Posterior vena cava (tissue), 2 donors: Measurements from ENCODE around the gene SH3PXD2B. TPM values are rescaled to one million over a fixed set of nuclear protein-coding genes. Genes with fewer than 3 reads are reported as not detected.
A peak's percentile ranks its signal among the peaks of the same experiment; 100 is the strongest.
"Not testable (repeated sequence)": the region's sequence is repeated elsewhere in the genome, so short reads cannot be mapped to it uniquely, and the experiment has no call there.

Experiments
- DNase-seq: peaks from one replicate; pipeline ENCODE4 v3.0.0-alpha.2; 2020; ENCODE audit warnings: low spot score
- intact Hi-C, 2 donors: fragments of 100-400 bp; cut with DNase I; formaldehyde crosslinking; loops; one replicate each; pipeline versions ENCODE4 v1.14.1 to v1.14.2; 2022 to 2023
- total RNA-seq, 2 donors: library from RNA; stranded (reverse); fragmentation: NEBNext Ultra II Directional; extraction: Animal tissue kit (Norgen Biotek cat#: 25700); gene quantifications; one replicate each; pipeline ENCODE4 v1.2.1, GENCODE V29; 2021
- donor health status: DM: yes; HTN: yes; CAD: no.
- donor health status: DM: yes; HTN: yes; CAD: no.

The SH3PXD2B gene
- total RNA-seq, 2 donors from 2014 or later, result 85.2 to 114 TPM

- intact Hi-C loops, result no loop called here
Measured at GRCh38 chr5:172303572-172304335, 150.6 kb downstream of the SH3PXD2B start.

GRCh38 chr5:172303162-172303561, 151.2 kb downstream of the SH3PXD2B start:
- intact Hi-C loops, result no loop called here
- no peak for DNase-seq

More at GRCh38 chr5:172303572-172304335, 150.6 kb downstream of the SH3PXD2B start:
- no peak for DNase-seq

GRCh38 chr5:172302047-172302710, 152.1 kb downstream of the SH3PXD2B start:
- DNase-seq, result no peak
- intact Hi-C loops, result no loop called here

GRCh38 chr5:172299916-172300439, 154.3 kb downstream of the SH3PXD2B start:
- intact Hi-C loops, result no loop called here
- DNase-seq, result no peak

- intact Hi-C loops, result no loop called here
Measured at GRCh38 chr5:172294831-172295230, 159.5 kb downstream of the SH3PXD2B start.

DNA sequence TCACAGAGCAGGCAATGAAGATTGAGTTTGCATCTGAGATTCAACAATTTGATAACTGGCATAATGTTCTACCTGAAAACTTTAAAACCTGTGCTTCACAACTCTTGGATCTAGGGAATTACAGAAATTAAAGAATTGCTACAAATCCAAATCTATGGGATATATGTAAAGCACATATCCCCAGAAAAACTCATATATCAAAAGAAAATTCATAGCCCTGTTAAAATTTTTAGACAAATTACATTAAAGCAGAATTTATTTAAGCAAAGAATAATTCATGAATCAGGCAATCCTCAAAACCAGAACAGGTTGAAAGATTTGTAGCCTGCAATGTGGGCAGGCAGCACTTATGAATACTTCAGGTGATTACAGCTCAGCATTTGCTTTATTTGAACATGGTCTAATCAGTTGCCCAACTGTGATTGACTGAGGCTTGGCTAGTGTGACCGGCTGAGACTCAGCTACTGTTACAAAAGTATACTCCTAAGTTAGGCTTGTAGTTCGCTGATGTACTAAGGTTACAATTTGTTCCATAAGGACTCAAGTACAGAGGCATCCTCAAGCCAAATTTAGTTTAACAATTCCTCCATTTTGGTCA, 160.5 kb downstream of the SH3PXD2B start:
- intact Hi-C loops, result no loop called here
- DNase-seq, result no peak

More at GRCh38 chr5:172294831-172295230, 159.5 kb downstream of the SH3PXD2B start:
- no peak for DNase-seq

GRCh38 chr5:172293054-172293744, 161.1 kb downstream of the SH3PXD2B start:
- DNase-seq, result peak; percentile 83
- intact Hi-C loops, result no loop called here

- intact Hi-C loops, DNase-seq: not testable (repeated sequence)
Measured at GRCh38 chr5:172291837-172292236, 162.5 kb downstream of the SH3PXD2B start.

GRCh38 chr5:172288465-172288864, 165.9 kb downstream of the SH3PXD2B start:
- intact Hi-C loops, result loop anchor here (10.0 kb wide), 1 partner anchor 184 kb away; no protein-coding TSS in a partner anchor
- DNase-seq, result no peak

DNA sequence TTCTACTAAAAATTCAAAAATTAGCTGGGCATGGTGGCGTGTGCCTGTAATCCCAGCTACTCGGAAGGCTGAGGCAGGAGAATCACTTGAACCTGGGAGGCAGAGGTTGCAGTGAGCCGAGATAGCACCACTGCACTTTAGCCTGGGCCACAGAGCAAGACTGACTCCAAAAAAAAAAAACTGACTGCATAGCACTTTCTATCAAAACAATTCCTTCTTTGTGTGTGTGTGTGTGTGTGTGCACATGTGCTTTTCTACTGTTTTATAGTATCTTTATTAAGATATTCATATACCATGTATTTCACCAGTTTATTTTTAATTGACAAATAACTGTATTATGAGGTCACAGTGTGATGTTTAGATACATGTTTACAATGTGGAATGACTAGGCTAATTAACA, 167.2 kb downstream of the SH3PXD2B start:
- DNase-seq, result not testable (repeated sequence)
- intact Hi-C loops, result loop anchor here (10.0 kb wide), 1 partner anchor 182 kb away; no protein-coding TSS in a partner anchor

GRCh38 chr5:172285226-172286143, 168.8 kb downstream of the SH3PXD2B start:
- intact Hi-C loops, result loop anchor here (10.0 kb wide), 1 partner anchor 181 kb away; no protein-coding TSS in a partner anchor
- no peak for DNase-seq

DNA sequence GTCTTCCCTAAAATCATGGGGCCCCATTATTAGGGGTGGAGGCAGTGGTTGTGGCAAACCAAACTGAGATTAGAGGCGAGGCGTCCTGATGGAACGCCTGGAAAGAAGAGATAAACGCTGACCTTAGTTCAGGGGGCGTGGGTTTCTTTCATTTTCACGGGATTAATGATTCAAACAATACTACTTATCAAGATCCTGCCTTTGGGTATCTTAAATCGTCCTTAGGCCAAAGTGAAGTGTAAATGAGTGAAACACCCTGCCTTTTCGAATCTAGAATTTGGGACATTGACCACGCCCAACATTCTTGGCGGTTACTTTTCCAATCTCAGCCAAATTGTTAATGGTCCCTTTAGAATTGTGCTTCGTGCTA, 169.7 kb downstream of the SH3PXD2B start:
- DNase-seq, result no peak
- intact Hi-C loops, result loop anchor here (10.0 kb wide), 1 partner anchor 180 kb away; no protein-coding TSS in a partner anchor

DNA sequence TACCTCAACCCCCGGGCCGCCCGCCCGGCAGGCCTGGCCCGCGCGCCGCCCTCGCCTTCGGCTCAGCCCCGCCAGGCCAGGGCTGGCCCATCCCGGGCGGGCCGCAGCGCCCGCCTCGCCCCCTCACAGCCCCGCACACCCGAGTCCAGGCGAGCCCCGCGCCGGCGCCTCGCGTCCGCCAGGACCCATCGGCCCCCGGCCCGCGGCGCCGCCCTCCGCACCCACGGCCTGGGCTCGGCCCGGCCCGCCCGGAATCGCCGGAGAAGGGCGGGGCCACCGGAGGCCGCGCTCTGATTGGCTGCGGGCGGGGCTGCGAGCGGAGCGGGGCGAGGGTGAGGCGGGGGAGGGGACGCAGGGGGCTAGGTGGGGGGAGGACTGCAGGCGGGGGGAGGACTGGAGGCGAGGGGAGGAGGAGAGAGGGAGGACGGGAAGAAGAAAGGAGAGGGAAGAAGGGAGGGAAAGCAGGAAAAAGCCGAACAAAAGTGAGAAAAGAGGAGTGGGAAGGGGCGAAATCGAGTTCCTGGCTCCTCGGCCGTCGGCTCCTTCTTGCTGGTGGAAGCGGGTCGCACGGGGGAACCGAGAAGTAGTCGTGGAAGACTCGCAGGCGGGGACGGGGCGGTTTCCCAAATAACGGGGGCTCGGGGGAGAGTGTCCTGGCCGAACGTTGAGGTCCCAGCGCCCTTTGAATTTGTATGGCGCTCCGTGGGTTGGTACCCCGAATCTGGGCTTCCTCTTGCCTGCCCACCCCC, 170.3 kb downstream of the SH3PXD2B start:
- peak; percentile 94 for DNase-seq
- intact Hi-C loops, result loop anchor here (10.0 kb wide), 1 partner anchor 179 kb away; no protein-coding TSS in a partner anchor

DNA sequence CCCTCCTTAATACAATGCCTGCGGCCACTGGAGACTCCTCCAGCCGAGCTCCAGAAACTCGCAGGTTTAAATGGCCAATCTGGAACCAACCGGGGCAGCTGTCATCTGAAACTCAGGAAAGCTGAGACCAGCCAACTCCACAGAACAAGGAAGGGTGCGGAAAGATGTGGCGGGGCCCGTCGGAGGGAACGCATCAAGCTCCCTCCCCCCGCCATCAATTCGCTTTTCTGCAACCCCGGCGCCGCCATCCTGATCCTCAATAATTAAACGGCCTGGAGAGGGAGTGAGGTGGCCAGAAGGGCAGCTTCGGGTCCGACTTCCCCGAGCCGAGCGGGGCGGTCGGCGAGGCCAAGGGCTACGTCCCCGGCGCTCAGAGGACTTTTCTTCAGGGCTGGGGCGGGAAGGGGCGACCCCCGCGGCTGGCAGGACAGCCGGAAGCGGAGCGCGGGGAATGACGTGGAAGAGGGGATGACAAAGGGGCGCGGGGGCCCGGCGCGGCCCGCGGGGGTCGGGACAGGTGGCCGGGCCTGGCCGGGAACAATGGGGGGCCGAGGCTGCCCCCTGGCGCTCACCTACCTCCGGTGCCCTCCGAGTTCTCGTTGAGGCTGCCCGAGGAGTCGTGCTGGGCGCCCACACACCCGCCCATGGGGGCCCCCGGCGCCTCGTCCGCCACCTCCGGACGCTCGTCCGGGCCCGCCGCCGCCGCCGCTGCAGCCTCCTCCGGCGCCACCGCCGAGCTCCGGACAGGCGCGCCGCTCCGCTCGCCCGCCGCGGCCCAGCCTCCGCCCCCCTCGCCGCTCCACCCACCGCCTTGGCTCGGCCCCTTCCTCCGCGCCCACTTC, 171.1 kb downstream of the SH3PXD2B start, which contains the start of gene UBTD2:
UBTD2 (minus strand) TSS at position 745 of the 842 bp plus-strand sequence; CDS start at position 646, 99 bp downstream.
- intact Hi-C loops, result loop anchor here (10.0 kb wide), 1 partner anchor 178 kb away; no protein-coding TSS in a partner anchor

GRCh38 chr5:172282272-172283019, 171.9 kb downstream of the SH3PXD2B start:
- no peak for DNase-seq
- intact Hi-C loops, result loop anchor here (10.0 kb wide), 1 partner anchor 178 kb away; no protein-coding TSS in a partner anchor

More for the DNA sequence above, 171.1 kb downstream of the SH3PXD2B start, which contains the start of gene UBTD2:
- peak; percentile 95 for DNase-seq
